GM12872 (cell line): ENCODE data around the gene DTNBP1.

ENCODE experiments used
- TF ChIP-seq, protein P1 (sequence below): IDR thresholded peaks from 3 replicates; pipeline ENCODE4 v1.5.1; 2011; ENCODE audit warnings: low read depth, mild to moderate bottlenecking, low read length, moderate library complexity; ENCODE audit not compliant: insufficient read depth

The DTNBP1 gene

DNA sequence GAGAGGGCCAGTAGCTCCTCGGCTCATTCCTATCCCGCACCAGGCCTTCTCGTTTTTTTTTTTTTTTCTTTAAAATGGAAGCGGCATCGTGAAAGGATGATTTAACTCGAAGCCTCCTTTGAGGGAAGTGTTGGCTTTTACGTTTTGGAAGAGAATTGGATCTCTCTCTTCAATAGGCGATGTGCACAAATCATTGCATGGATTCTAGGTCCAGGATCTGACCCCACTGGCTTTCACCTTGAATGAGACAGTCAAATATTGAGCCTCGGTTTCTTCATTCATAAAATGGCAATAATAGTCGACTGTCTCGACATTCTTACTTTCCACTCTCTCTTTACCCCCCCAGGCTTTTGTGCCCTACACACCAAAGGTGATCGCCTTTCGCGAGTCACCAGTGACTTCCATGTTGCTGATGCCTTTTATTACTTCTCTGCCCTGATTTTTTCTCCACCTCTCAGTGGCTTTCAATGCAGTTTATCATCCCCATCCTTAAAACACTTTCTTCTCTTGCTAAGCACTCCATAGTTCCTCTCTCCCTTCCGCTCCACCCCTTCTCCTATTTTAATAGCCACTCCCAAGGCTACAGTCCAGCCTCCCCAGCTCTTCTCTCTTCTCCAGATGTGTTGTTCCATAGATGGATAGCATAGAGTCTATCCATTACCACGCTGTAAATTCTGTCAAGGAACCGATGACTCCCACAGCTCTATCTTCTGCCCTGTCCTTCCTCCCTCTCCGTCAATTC is 473 bp upstream of the DTNBP1 start:
- TF ChIP-seq, protein P1, sequence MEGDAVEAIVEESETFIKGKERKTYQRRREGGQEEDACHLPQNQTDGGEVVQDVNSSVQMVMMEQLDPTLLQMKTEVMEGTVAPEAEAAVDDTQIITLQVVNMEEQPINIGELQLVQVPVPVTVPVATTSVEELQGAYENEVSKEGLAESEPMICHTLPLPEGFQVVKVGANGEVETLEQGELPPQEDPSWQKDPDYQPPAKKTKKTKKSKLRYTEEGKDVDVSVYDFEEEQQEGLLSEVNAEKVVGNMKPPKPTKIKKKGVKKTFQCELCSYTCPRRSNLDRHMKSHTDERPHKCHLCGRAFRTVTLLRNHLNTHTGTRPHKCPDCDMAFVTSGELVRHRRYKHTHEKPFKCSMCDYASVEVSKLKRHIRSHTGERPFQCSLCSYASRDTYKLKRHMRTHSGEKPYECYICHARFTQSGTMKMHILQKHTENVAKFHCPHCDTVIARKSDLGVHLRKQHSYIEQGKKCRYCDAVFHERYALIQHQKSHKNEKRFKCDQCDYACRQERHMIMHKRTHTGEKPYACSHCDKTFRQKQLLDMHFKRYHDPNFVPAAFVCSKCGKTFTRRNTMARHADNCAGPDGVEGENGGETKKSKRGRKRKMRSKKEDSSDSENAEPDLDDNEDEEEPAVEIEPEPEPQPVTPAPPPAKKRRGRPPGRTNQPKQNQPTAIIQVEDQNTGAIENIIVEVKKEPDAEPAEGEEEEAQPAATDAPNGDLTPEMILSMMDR, result no peak

DNA sequence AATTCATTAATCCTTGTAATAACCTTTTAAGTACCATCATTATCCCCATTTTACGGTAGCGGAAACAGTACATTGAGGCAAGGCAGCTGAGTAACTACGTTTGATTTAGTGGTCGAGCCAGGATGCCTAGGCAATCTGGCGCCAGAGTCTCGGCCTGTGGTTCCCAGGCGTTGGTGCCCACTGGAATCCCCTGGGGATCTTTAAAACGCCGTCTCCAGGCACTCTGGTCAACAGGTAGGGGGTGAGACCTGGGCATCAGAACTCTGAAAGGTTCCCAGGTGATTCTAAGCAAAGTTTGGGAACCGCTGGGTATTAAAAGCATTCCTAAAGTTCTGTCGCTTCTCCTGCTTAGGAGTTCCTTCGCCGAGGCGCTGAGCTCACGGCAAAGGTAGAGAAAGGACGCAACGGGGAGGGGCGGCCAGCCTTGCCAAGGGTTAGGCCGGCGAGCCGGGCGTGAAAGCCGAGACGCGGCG is 939 bp downstream of the DTNBP1 start:
- TF ChIP-seq, protein P1, result no peak

DNA sequence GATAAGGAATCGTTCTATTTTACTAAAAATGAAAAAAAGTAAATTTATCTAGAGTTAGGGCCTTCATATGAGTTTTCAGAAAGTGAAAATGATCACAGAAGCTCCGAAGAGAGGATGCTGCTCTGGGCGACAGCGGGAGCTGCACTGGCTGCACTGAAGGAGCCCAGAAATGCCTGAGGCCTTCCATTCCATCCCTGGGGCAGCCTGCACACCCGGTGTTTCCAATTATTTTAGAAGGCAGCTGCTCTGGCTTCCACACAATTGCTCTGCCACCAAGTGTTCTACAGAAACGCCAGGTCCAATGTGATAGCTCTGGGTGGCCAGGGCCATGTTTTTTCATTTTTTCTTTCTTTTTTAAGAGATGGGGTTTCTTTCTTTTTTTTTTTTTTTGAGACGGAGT is 3.6 kb downstream of the DTNBP1 start:
- TF ChIP-seq, protein P1, result no peak

DNA sequence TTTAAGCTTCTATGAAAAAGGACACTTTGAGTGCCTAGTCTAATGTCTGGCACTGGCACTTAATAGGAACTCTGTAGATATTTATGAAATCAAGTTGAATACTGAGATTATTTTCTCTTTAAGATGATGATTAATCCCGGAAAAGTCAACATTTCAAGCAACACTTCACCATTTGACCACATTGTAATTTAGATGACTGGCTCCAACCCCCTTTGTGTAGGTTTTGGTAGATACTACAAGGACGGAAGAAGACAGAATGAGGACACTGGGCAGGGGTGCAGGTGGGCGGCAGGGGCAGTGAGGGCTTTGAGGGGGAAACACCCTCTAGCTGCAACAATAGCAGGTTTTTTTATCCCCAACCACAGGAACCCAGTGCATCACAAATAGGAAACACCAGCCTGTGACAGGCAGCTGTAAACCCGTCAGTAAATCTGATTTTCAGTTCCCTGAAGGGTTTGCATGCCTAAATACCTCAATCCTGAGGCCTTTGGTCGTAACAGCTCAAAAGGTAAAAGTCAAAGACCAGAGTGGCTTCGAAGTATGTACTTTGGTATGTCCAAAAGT is 4.6 kb downstream of the DTNBP1 start:
- TF ChIP-seq, protein P1, result no peak

DNA sequence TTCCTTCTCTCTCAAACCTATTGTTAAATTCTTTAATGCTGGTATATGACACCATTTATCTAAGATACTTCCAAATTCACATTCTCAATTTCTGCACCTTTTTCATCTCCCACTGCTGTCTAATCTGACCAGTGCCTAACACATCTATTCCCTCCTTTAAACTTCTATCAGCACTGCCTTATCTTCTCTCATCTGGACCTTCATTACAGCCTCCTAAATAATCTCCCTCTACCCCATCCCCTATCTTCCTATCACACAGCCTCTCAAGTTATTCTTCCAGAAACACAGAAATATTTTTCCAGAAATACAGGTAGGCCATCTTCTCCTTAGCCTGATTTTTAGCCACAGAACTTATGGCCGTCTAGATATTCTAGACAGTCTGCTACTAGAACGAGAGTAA is 5.5 kb downstream of the DTNBP1 start:
- TF ChIP-seq, protein P1, result no peak

DNA sequence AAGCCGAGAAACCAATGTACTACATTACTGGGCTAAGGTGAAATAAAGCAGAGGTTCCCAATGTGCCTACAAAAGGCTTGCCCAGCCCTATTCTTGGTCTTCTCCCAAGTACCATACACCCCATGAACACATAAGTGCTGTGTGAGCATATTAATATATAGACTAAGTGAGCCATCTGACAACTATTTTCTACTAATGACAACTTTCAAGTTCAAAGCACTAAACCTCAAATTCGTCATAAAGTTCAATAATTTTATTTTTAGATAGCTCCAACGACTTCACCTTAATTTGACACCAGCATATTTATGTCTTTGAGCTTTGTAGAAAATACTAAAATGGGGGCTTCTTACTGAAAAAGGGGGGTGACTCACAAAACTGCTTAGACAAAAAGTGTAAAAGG is 6.7 kb downstream of the DTNBP1 start:
- TF ChIP-seq, protein P1, result no peak

DNA sequence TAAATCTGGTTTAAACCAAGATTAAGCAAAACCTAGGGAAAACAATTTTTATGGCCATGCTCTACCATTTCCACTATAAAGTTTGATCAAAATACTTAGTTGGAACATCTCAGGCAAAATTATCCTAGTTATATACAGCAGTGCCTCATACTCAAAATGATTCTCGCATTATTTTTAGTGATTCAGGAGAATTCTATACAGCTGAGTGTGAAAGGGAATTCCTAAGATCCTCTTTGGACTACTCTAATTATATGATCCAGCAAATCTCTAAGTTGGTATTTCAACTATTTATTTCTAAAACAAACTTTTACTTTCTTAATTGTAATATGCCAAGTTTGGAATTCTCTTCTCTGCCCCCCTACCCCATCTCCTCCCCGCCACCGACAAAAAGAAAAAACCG is 8.6 kb downstream of the DTNBP1 start:
- TF ChIP-seq, protein P1, result no peak
